ENCODE data around the gene PRKAR2B.

DNA sequence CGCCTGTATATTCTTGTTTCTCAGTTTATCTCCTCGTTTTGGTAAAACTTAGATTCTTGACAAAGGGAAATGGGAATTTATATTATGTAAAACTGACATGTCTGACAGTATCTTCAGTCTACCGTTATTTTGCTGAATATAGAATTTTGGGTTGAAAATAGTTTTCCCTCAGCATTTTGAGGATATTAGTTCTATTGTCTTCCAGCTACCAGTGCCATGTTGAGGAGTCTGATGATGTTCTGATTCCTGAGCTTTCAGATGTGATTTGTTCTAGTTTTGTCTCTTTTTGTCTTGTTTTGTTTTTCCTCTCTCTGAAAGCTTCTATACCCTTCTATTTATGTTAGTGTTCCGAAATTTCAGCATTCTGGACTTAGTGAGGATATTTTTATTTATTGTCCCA is 8.0 kb upstream of the PRKAR2B start:
- TF ChIP-seq, protein P1, sequence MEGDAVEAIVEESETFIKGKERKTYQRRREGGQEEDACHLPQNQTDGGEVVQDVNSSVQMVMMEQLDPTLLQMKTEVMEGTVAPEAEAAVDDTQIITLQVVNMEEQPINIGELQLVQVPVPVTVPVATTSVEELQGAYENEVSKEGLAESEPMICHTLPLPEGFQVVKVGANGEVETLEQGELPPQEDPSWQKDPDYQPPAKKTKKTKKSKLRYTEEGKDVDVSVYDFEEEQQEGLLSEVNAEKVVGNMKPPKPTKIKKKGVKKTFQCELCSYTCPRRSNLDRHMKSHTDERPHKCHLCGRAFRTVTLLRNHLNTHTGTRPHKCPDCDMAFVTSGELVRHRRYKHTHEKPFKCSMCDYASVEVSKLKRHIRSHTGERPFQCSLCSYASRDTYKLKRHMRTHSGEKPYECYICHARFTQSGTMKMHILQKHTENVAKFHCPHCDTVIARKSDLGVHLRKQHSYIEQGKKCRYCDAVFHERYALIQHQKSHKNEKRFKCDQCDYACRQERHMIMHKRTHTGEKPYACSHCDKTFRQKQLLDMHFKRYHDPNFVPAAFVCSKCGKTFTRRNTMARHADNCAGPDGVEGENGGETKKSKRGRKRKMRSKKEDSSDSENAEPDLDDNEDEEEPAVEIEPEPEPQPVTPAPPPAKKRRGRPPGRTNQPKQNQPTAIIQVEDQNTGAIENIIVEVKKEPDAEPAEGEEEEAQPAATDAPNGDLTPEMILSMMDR (IDR thresholded peaks at IDR 0.05), result no peak
- no peak for TF ChIP-seq POLR2A (IDR thresholded peaks at IDR 0.05)
- no peak for TF ChIP-seq EP300 (IDR thresholded peaks at IDR 0.05)
